Bronchial smooth muscle cell (primary cell): ENCODE measurements around the gene CMC4. TPM values are rescaled to one million over a fixed set of nuclear protein-coding genes. Genes with fewer than 3 reads are reported as not detected.

Experiments
- total RNA-seq: library from RNA; depleted of rRNA; stranded (reverse); fragments of >200 nt; gene quantifications from 2 replicates; pipeline ENCODE4 v1.2.1, GENCODE V29; 2014

Gene CMC4, protein sequence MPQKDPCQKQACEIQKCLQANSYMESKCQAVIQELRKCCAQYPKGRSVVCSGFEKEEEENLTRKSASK
- 3.0 and 7.1 TPM in 2 replicates for total RNA-seq

DNA sequence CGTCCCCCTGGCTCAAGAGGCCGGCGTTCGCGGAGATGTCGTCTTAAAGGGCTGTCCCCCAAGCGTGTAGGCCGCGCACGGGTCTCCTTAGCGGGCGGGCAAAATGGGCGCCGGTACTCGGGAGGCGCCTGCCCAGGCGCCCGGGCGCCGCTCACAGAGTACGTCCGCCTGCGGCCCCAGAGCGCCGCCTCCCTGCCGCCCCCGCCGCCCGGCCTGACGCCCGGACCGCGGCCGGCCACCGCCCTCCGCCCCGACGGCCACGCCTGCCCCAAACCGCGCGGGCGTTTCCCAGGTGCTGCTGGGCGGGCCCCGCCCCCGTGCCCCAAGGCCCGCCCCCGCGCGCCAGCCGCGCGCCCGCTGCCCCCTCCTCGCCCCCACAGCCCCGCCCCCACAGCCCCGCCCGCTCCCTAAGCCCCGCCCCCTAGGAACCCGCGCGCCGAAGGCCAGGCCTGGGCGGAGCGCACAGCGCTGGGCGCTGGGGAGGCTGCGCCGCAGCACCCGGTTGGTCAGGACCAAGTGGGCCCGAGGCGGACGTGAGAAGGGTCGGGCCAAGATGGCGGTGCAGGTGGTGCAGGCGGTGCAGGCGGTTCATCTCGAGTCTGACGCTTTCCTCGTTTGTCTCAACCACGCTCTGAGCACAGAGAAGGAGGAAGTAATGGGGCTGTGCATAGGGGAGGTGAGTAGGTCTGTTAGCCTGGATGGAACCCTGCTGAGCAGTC is at the start of gene CMC4, which contains the start of the genes BRCC3 and MTCP1:
CMC4 (minus strand) TSS at position 162 of the 719 bp plus-strand sequence. CDS start 7,113 bp downstream, outside the sequence.
BRCC3 (plus strand) TSS at position 534 of the 719 bp plus-strand sequence; CDS start at position 554, 20 bp downstream.
MTCP1 (minus strand) TSS at position 162 of the 719 bp plus-strand sequence. CDS start 5,126 bp downstream, outside the sequence.

GRCh38 chrX:155026727-155027508 is 44.0 kb downstream of the CMC4 start, which contains the start of gene FUNDC2:
FUNDC2 (plus strand) TSS chrX:155026844; CDS start chrX:155026939, 95 bp downstream.

GRCh38 chrX:155022585-155022984 is 48.4 kb downstream of the CMC4 start, which contains the start of gene F8:
F8 (minus strand) TSS chrX:155022723; CDS start chrX:155022552, 171 bp downstream.

Other genes starting within 250 kb of the CMC4 start
- not detected in 2 replicates for gene SMIM9, start 236.5 kb downstream of the CMC4 start, total RNA-seq
- 1.1 and 2.0 TPM in 2 replicates for gene F8A1, start 184.8 kb downstream of the CMC4 start, total RNA-seq
- gene F8, start 48.4 kb downstream of the CMC4 start, total RNA-seq, result 4.0 and 7.6 TPM in 2 replicates
- gene FUNDC2, start 44.3 kb downstream of the CMC4 start, total RNA-seq, result 19.5 and 40.6 TPM in 2 replicates
- 21.8 and 24.1 TPM in 2 replicates for gene MTCP1, start within 50 bp of the CMC4 start, total RNA-seq
- 9.3 and 11.5 TPM in 2 replicates for gene BRCC3, start 372 bp upstream of the CMC4 start, total RNA-seq
- gene VBP1, start 145.3 kb upstream of the CMC4 start, total RNA-seq, result 28.6 and 50.6 TPM in 2 replicates
- gene RAB39B, start 193.4 kb upstream of the CMC4 start, total RNA-seq, result 1.7 and 2.5 TPM in 2 replicates